GM23248 (cell line): ENCODE results near the gene MZB1. TPM values are rescaled to one million over a fixed set of nuclear protein-coding genes. Genes with fewer than 3 reads are reported as not detected.

Experiments used
- DNase-seq: peaks from one replicate; pipeline ENCODE4 v3.0.0-alpha.2; 2015
- H2AFZ ChIP-seq: fragments of 200-600 bp; sonication (generic); 2 replicates; pipeline ENCODE4 v1.6.1; 2016; ENCODE audit warnings: antibody characterized with exemption
- H3F3A ChIP-seq: fragments of 200-600 bp; sonication (generic); 2 replicates; pipeline ENCODE4 v1.6.1; 2016; ENCODE audit warnings: mild to moderate bottlenecking, antibody characterized with exemption, mixed run types; ENCODE audit not compliant: insufficient read depth
- H3K27ac ChIP-seq: fragments of 200-600 bp; sonication (generic); 2 replicates; pipeline ENCODE4 v1.5.1; 2016; ENCODE audit warnings: mild to moderate bottlenecking
- H3K27me3 ChIP-seq: fragments of 200-600 bp; sonication (generic); replicated peaks from 2 replicates; pipeline ENCODE4 v1.6.1; 2016; ENCODE audit warnings: mild to moderate bottlenecking; ENCODE audit not compliant: insufficient read depth
- H3K36me3 ChIP-seq: fragments of 200-600 bp; sonication (generic); 2 replicates; pipeline ENCODE4 v1.6.1; 2016; ENCODE audit warnings: low read depth, mild to moderate bottlenecking
- H3K4me1 ChIP-seq: fragments of 200-600 bp; sonication (generic); 2 replicates; pipeline ENCODE4 v1.6.1; 2016; ENCODE audit warnings: mild to moderate bottlenecking; ENCODE audit not compliant: insufficient read depth
- H3K4me2 ChIP-seq: fragments of 200-600 bp; sonication (generic); one replicate; pipeline ENCODE4 v1.6.1; 2016; ENCODE audit warnings: mild to moderate bottlenecking; ENCODE audit not compliant: unreplicated experiment
- H3K4me3 ChIP-seq: fragments of 200-600 bp; sonication (generic); 2 replicates; pipeline ENCODE4 v1.5.1; 2016; ENCODE audit warnings: mild to moderate bottlenecking
- H3K79me2 ChIP-seq: fragments of 200-600 bp; sonication (generic); 2 replicates; pipeline ENCODE4 v1.6.1; 2016; ENCODE audit warnings: mild to moderate bottlenecking; ENCODE audit not compliant: insufficient read depth
- H3K9ac ChIP-seq: fragments of 200-600 bp; sonication (generic); 2 replicates; pipeline ENCODE4 v1.6.1; 2016; ENCODE audit warnings: mild to moderate bottlenecking
- H3K9me2 ChIP-seq: fragments of 200-600 bp; sonication (generic); 2 replicates; pipeline ENCODE4 v1.6.1; 2016; ENCODE audit warnings: mixed run types, mild to moderate bottlenecking, moderate library complexity; ENCODE audit not compliant: insufficient read depth
- H3K9me3 ChIP-seq: fragments of 200-600 bp; sonication (generic); one replicate; pipeline ENCODE4 v1.6.1; 2017; ENCODE audit warnings: low read depth
- H4K20me1 ChIP-seq: fragments of 200-600 bp; sonication (generic); 2 replicates; pipeline ENCODE4 v1.6.0; 2016; ENCODE audit not compliant: insufficient read depth
- EZH2 ChIP-seq: fragments of 200-600 bp; sonication (generic); IDR thresholded peaks from 2 replicates; pipeline ENCODE4 v1.6.1; 2018; ENCODE audit warnings: antibody characterized with exemption, mild to moderate bottlenecking; ENCODE audit not compliant: insufficient read depth, poor library complexity, severe bottlenecking
- EZH2phosphoT487 ChIP-seq: fragments of 200-600 bp; sonication (generic); IDR thresholded peaks from 2 replicates; pipeline ENCODE4 v1.6.1; 2018; ENCODE audit warnings: antibody characterized with exemption, moderate library complexity, mild to moderate bottlenecking, low read depth; ENCODE audit not compliant: insufficient read depth
- WGBS, 2 experiments: methylation state at CpG; one replicate each; pipeline ENCODE4 v1.1.6; 2015 to 2017; ENCODE audit warnings: low lambda C conversion rate in 2 of 2, low coverage in 1 of 2; ENCODE audit errors: missing lambda C conversion rate in 2 of 2; 5-methylcytosine and 5-hydroxymethylcytosine counted together
- in situ Hi-C: fragments of 300-500 bp; cut with MboI; formaldehyde crosslinking; loops from 2 replicates; pipeline ENCODE4 v1.15.0; 2020
- polyA plus RNA-seq: library from polyadenylated mRNA; unstranded; fragments of >200 nt; fragmentation: Nextera tagmentation; extraction: Ambion mirVana; gene quantifications from 2 replicates; pipeline ENCODE4 v1.2.1, GENCODE V29; 2016
- total RNA-seq: library from RNA; depleted of rRNA; stranded (reverse); fragments of >200 nt; shearing (Covaris generic); gene quantifications from 2 replicates; pipeline ENCODE4 v1.2.3, GENCODE V29; 2014

The MZB1 gene
- total and polyA plus RNA-seq, 2 experiments from 2014 or later: not detected

DNA sequence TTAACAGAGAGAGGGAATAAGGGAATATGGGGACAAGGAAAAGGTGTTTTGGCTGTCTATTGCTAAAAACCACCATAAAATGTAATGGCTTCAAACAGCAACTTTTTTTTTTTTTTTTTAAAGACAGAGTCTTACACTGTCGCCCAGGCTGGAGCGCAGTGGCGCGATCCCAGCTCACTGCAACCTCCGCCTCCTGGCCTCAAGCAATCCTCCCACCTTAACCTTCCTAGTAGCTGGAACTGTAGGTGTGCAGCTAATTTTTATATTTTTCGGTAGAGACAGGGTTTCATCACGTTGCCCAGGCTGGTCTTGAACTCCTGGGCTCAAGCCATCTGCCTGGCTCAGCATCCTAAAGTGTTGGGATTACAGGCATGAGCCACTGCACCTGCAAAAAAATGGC is 18.5 kb upstream of the MZB1 start:
- Histone ChIP-seq H3K9me2 (no peaks in the 10 kb centered on the region), H3K4me2 (no peak overlapping the region), H3K36me3 (no peaks in the 10 kb centered on the region), H3F3A (peaks cover 30% of the 10 kb centered on the region), H3K4me3 (no peak overlapping the region), H4K20me1 (no peaks in the 10 kb centered on the region), H3K79me2 (no peaks in the 10 kb centered on the region), H3K27me3 (no peaks in the 10 kb centered on the region), H2AFZ (no peak overlapping the region), H3K4me1 (peaks cover 27% of the 10 kb centered on the region), H3K9me3 (no peaks in the 10 kb centered on the region), H3K27ac (no peak overlapping the region), H3K9ac (no peak overlapping the region)
- in situ Hi-C loops: no loop called here
- no peak for DNase-seq
- TF ChIP-seq EZH2phosphoT487: no peak
- no peak for TF ChIP-seq EZH2
- 94 to 96% methylated on average over 7 of the region's 7 CpGs for WGBS, 2 experiments

- in situ Hi-C loops: no loop called here
- no peak for DNase-seq
- no peaks in the 10 kb centered on the region for H3K9me3 ChIP-seq
- H3K79me2 ChIP-seq: no peaks in the 10 kb centered on the region
- H3K27me3 ChIP-seq: no peaks in the 10 kb centered on the region
- TF ChIP-seq EZH2phosphoT487: no peak
- no peak for TF ChIP-seq EZH2
- H3K9ac ChIP-seq: no peak overlapping the region
- no peak overlapping the region for H2AFZ ChIP-seq
- H3K36me3 ChIP-seq: no peaks in the 10 kb centered on the region
- H3K4me3 ChIP-seq: no peak overlapping the region
- H3K27ac ChIP-seq: no peak overlapping the region
- no peaks in the 10 kb centered on the region for H4K20me1 ChIP-seq
- H3K4me1 ChIP-seq: peaks cover 29% of the 10 kb centered on the region
- H3K9me2 ChIP-seq: no peaks in the 10 kb centered on the region
- peaks cover 34% of the 10 kb centered on the region for H3F3A ChIP-seq
- H3K4me2 ChIP-seq: no peak overlapping the region
Measured at GRCh38 chr5:139407517-139407916, 17.8 kb upstream of the MZB1 start.

GRCh38 chr5:139406963-139407362 is 17.2 kb upstream of the MZB1 start:
- no peaks in the 10 kb centered on the region for H4K20me1 ChIP-seq
- H3K27me3 ChIP-seq: no peaks in the 10 kb centered on the region
- in situ Hi-C loops: no loop called here
- H3K9ac ChIP-seq: no peak overlapping the region
- no peak for DNase-seq
- H3K79me2 ChIP-seq: no peaks in the 10 kb centered on the region
- H3K4me1 ChIP-seq: peaks cover 29% of the 10 kb centered on the region
- H3K9me3 ChIP-seq: no peaks in the 10 kb centered on the region
- no peak overlapping the region for H2AFZ ChIP-seq
- TF ChIP-seq EZH2 (no peak), EZH2phosphoT487 (no peak)
- no peaks in the 10 kb centered on the region for H3K9me2 ChIP-seq
- no peak overlapping the region for H3K27ac ChIP-seq
- no peak overlapping the region for H3K4me3 ChIP-seq
- peaks cover 33% of the 10 kb centered on the region for H3F3A ChIP-seq
- H3K36me3 ChIP-seq: no peaks in the 10 kb centered on the region
- 93 to 95% methylated on average over 2 of the region's 2 CpGs for WGBS, 2 experiments
- no peak overlapping the region for H3K4me2 ChIP-seq

GRCh38 chr5:139404484-139404840 is 14.7 kb upstream of the MZB1 start:
- no peaks in the 10 kb centered on the region for H3K79me2 ChIP-seq
- H2AFZ ChIP-seq: peak overlapping the region; percentile 97
- no peaks in the 10 kb centered on the region for H4K20me1 ChIP-seq
- H3K4me3 ChIP-seq: peak overlapping the region; percentile 76
- H3K9me2 ChIP-seq: no peaks in the 10 kb centered on the region
- in situ Hi-C loops: no loop called here
- peak overlapping the region; percentile 90 for H3K27ac ChIP-seq
- H3K9ac ChIP-seq: peak overlapping the region; percentile 82
- H3F3A ChIP-seq: peaks cover 8% of the 10 kb centered on the region
- DNase-seq: no peak
- whole genome bisulfite sequencing, 2 experiments: 45 to 48% methylated on average over 5 of the region's 5 CpGs
- peaks cover 10% of the 10 kb centered on the region for H3K4me1 ChIP-seq
- peak overlapping the region; percentile 70 for H3K4me2 ChIP-seq
- H3K36me3 ChIP-seq: no peaks in the 10 kb centered on the region
- no peak for TF ChIP-seq EZH2phosphoT487
- no peak for TF ChIP-seq EZH2
- H3K27me3 ChIP-seq: no peaks in the 10 kb centered on the region
- no peaks in the 10 kb centered on the region for H3K9me3 ChIP-seq
